SU-DHL-6 (cell line): ENCODE measurements around the gene RAB44.

ENCODE experiments used
- H2AFZ ChIP-seq: fragments of 200-600 bp; sonication (generic); 2 replicates; pipeline ENCODE4 v1.6.1; 2014; ENCODE audit warnings: low read depth, mild to moderate bottlenecking, moderate library complexity, mixed read lengths, antibody characterized with exemption, low read length; ENCODE audit not compliant: severe bottlenecking
- H3F3A ChIP-seq: fragments of 200-600 bp; shearing (Covaris generic); 2 replicates; pipeline ENCODE4 v1.6.0; 2016; ENCODE audit warnings: antibody characterized with exemption, mild to moderate bottlenecking; ENCODE audit not compliant: insufficient read depth
- H3K27ac ChIP-seq: fragments of 200-600 bp; sonication (generic); 2 replicates; pipeline ENCODE4 v1.5.1; 2016; ENCODE audit warnings: low read depth, mild to moderate bottlenecking, low read length, moderate library complexity, mixed read lengths
- H3K27me3 ChIP-seq: fragments of 200-600 bp; sonication (generic), shearing (Covaris generic); 2 replicates; pipeline ENCODE4 v1.6.0; 2014; ENCODE audit warnings: mild to moderate bottlenecking, low read length
- H3K36me3 ChIP-seq: fragments of 200-600 bp; sonication (generic); 2 replicates; pipeline ENCODE4 v1.6.1; 2014; ENCODE audit warnings: mild to moderate bottlenecking, low read length, mixed read lengths
- H3K4me2 ChIP-seq: fragments of 300-600, 200-600 bp; shearing (Covaris generic), sonication (generic); 2 replicates; pipeline ENCODE4 v1.6.0; 2014; ENCODE audit warnings: low read length, low read depth, mild to moderate bottlenecking; ENCODE audit not compliant: poor library complexity, severe bottlenecking
- H3K4me3 ChIP-seq: fragments of 200-600 bp; sonication (generic); 2 replicates; pipeline ENCODE4 v1.5.1; 2014; ENCODE audit warnings: antibody characterized with exemption, low read length, mild to moderate bottlenecking, mixed read lengths; ENCODE audit not compliant: insufficient read depth, poor library complexity, severe bottlenecking
- H3K79me2 ChIP-seq: fragments of 200-600 bp; sonication (generic); 2 replicates; pipeline ENCODE4 v1.6.1; 2014; ENCODE audit warnings: mild to moderate bottlenecking, low read length, moderate library complexity; ENCODE audit not compliant: insufficient read depth
- H3K9ac ChIP-seq: fragments of 200-600 bp; sonication (generic); 2 replicates; pipeline ENCODE4 v1.7.0; 2014; ENCODE audit warnings: mild to moderate bottlenecking, low read length
- H3K9me2 ChIP-seq: fragments of 200-600 bp; sonication (generic); replicated peaks from 2 replicates; pipeline ENCODE4 v1.6.1; 2014; ENCODE audit warnings: low read length; ENCODE audit not compliant: insufficient read depth
- H3K9me3 ChIP-seq: fragments of 200-600 bp; sonication (generic); 2 replicates; pipeline ENCODE4 v1.6.1; 2014; ENCODE audit warnings: low read length, mixed read lengths; ENCODE audit not compliant: insufficient read depth
- H4K20me1 ChIP-seq: fragments of 200-600 bp; sonication (generic); 2 replicates; pipeline ENCODE4 v1.6.1; 2014; ENCODE audit warnings: low read depth, mild to moderate bottlenecking, antibody characterized with exemption, low read length, moderate library complexity, mixed read lengths
- CTCF ChIP-seq: fragments of 200-600 bp; sonication (generic); IDR thresholded peaks from one replicate; pipeline ENCODE4 v1.5.1; 2017; ENCODE audit warnings: antibody characterized with exemption, mild to moderate bottlenecking, low read length, moderate library complexity; ENCODE audit not compliant: insufficient read depth, poor library complexity, severe bottlenecking
- EZH2phosphoT487 ChIP-seq: fragments of 200-600 bp; sonication (generic), shearing (Covaris generic); conservative IDR thresholded peaks from 2 replicates; pipeline ENCODE4 v1.6.1; 2018; ENCODE audit warnings: mild to moderate bottlenecking, antibody characterized with exemption, low read length, moderate library complexity, mixed read lengths

Gene RAB44

GRCh38 chr6:36727505-36728021 lies 29.9 kb downstream of the RAB44 start:
- no peak overlapping the region for H3K4me3 ChIP-seq
- no peaks in the 10 kb centered on the region for H3K36me3 ChIP-seq
- no peak overlapping the region for H3K4me2 ChIP-seq
- H3K9me3 ChIP-seq, result no peaks in the 10 kb centered on the region
- H2AFZ ChIP-seq, result no peak overlapping the region
- H3F3A ChIP-seq, result no peaks in the 10 kb centered on the region
- H3K9me2 ChIP-seq, result no peaks in the 10 kb centered on the region
- H3K79me2 ChIP-seq, result no peaks in the 10 kb centered on the region
- TF ChIP-seq EZH2phosphoT487 (no peak), CTCF (no peak)
- no peak overlapping the region for H3K27ac ChIP-seq
- H3K27me3 ChIP-seq, result no peaks in the 10 kb centered on the region
- H4K20me1 ChIP-seq, result no peaks in the 10 kb centered on the region
- H3K9ac ChIP-seq, result no peak overlapping the region

GRCh38 chr6:36728289-36729160 lies 30.9 kb downstream of the RAB44 start:
- Histone ChIP-seq H3K4me2 (no peak overlapping the region), H3K9ac (no peak overlapping the region), H3F3A (no peaks in the 10 kb centered on the region), H2AFZ (no peak overlapping the region), H3K36me3 (no peaks in the 10 kb centered on the region), H3K4me3 (no peak overlapping the region), H3K79me2 (no peaks in the 10 kb centered on the region), H3K27me3 (no peaks in the 10 kb centered on the region), H3K9me2 (no peaks in the 10 kb centered on the region), H3K27ac (no peak overlapping the region), H3K9me3 (no peaks in the 10 kb centered on the region), H4K20me1 (no peaks in the 10 kb centered on the region)
- TF ChIP-seq EZH2phosphoT487 (no peak), CTCF (no peak)

- no peaks in the 10 kb centered on the region for H3K79me2 ChIP-seq
- no peaks in the 10 kb centered on the region for H3K9me3 ChIP-seq
- H3F3A ChIP-seq, result no peaks in the 10 kb centered on the region
- H3K4me3 ChIP-seq, result no peak overlapping the region
- H3K36me3 ChIP-seq, result no peaks in the 10 kb centered on the region
- no peak overlapping the region for H3K9ac ChIP-seq
- H3K4me2 ChIP-seq, result no peak overlapping the region
- no peaks in the 10 kb centered on the region for H4K20me1 ChIP-seq
- no peak for TF ChIP-seq CTCF
- no peak for TF ChIP-seq EZH2phosphoT487
- no peaks in the 10 kb centered on the region for H3K27me3 ChIP-seq
- H2AFZ ChIP-seq, result no peak overlapping the region
- no peak overlapping the region for H3K27ac ChIP-seq
- no peaks in the 10 kb centered on the region for H3K9me2 ChIP-seq
These were observed 31.5 kb downstream of the RAB44 start for GRCh38 chr6:36729161-36729524.
